ENCODE results near the gene MYRIP. TPM values are rescaled to one million over a fixed set of nuclear protein-coding genes. Genes with fewer than 3 reads are reported as not detected.

MYRIP gene
- polyA plus RNA-seq, 1 of the 3 experiments (the other 2 are of a cell fraction), result 1.2 TPM

- Histone ChIP-seq H3K9ac (no peak overlapping the region), H3K4me2 (no peak overlapping the region), H3K9me3 (no peaks in the 10 kb centered on the region), H3K4me1 (ENCODE audit: control insufficient read depth in 1 of 2, insufficient read depth in 2 of 2, low read depth in 1 of 2, low read length in 1 of 2) (peaks cover 2 to 24% of the 10 kb centered on the region in 2 experiments), H2AFZ (ENCODE audit: low read depth) (no peak overlapping the region), H3F3A (replicated peaks; ENCODE audit: insufficient read depth) (peaks cover under 1% of the 10 kb centered on the region), H3K79me2 (ENCODE audit: insufficient read depth) (no peaks in the 10 kb centered on the region), H4K20me1 (ENCODE audit: insufficient read depth) (no peaks in the 10 kb centered on the region), H3K4me3 (ENCODE audit: low read depth in 2 of 2, low read length in 1 of 2) (no peak overlapping the region), H3K27me3 (ENCODE audit: insufficient read depth) (no peaks in the 10 kb centered on the region), H3K36me3 (replicated peaks in 1 of 2; ENCODE audit: control insufficient read depth in 1 of 2, insufficient read depth in 2 of 2, low read length in 1 of 2) (no peaks in the 10 kb centered on the region), H3K9me2 (no peaks in the 10 kb centered on the region), H3K27ac (ENCODE audit: low read depth in 2 of 2, low read length in 1 of 2) (no peak overlapping the region; a peak in 1 of 4 replicates)
- CTCF ChIA-PET, result no interaction called here
- no peak for TF ChIP-seq FOSL2 (IDR thresholded peaks at IDR 0.05; ENCODE audit: borderline replicate concordance, low read depth)
- TF ChIP-seq ZBTB33 (IDR thresholded peaks at IDR 0.05; ENCODE audit: borderline replicate concordance, low read depth), result no peak
- no peak for TF ChIP-seq ELF1 (IDR thresholded peaks at IDR 0.05)
- no peak for TF ChIP-seq GATA2 (CRISPR knock-in tag; IDR thresholded peaks at IDR 0.05)
- no peak for TF ChIP-seq IRF3 (IDR thresholded peaks at IDR 0.05; ENCODE audit: low read depth, low read length)
- no peak for TF ChIP-seq POLR2AphosphoS5 (IDR thresholded peaks at IDR 0.05; ENCODE audit: low read depth, low read length)
- TF ChIP-seq FOXJ3 (CRISPR knock-in tag; IDR thresholded peaks at IDR 0.05), result no peak
- no peak for TF ChIP-seq CHD2 (IDR thresholded peaks at IDR 0.05; ENCODE audit: low read length, partially characterized antibody)
- no peak for TF ChIP-seq RCOR1 (IDR thresholded peaks at IDR 0.05; ENCODE audit: low read length)
- no peak for TF ChIP-seq MAX (IDR thresholded peaks at IDR 0.05; ENCODE audit: low read depth)
- no peak for TF ChIP-seq TCF12 (IDR thresholded peaks at IDR 0.05)
- TF ChIP-seq FOXM1 (IDR thresholded peaks at IDR 0.05; ENCODE audit: low read depth), result no peak
- TF ChIP-seq RFX5 (IDR thresholded peaks at IDR 0.05; ENCODE audit: low read length), result no peak
- no peak for TF ChIP-seq MEF2A (IDR thresholded peaks at IDR 0.05; ENCODE audit: borderline replicate concordance, low read depth)
- no peak for TF ChIP-seq EZH2phosphoT487 (IDR thresholded peaks at IDR 0.05; ENCODE audit: borderline replicate concordance, low read depth)
- no peak for TF ChIP-seq RAD21 (IDR thresholded peaks at IDR 0.05; ENCODE audit: low read length)
- no peak for TF ChIP-seq NFIC (IDR thresholded peaks at IDR 0.05; ENCODE audit: borderline replicate concordance)
- TF ChIP-seq YY1 (IDR thresholded peaks at IDR 0.05; ENCODE audit: low read depth), result no peak
- TF ChIP-seq SIN3A (IDR thresholded peaks at IDR 0.05; ENCODE audit: borderline replicate concordance, low read depth, low read length), result no peak
- no peak for TF ChIP-seq RXRA (IDR thresholded peaks at IDR 0.05; ENCODE audit: borderline replicate concordance, low read depth)
- POLR2A ChIA-PET, result no interaction called here
- DNase-seq, result no peak
- 73% methylated on average over 2 of the region's 2 CpGs for WGBS (ENCODE audit: low lambda C conversion rate)
These were observed 96.4 kb downstream of the MYRIP start for GRCh38 chr3:39905788-39906187.

Measured in SK-N-SH (cell line).